Measurements from ENCODE around the gene PCDH12. TPM values are rescaled to one million over a fixed set of nuclear protein-coding genes. Genes with fewer than 3 reads are reported as not detected.

The PCDH12 gene
- total RNA-seq, 1 donor from 2014 or later, result under 0.01 TPM

DNA sequence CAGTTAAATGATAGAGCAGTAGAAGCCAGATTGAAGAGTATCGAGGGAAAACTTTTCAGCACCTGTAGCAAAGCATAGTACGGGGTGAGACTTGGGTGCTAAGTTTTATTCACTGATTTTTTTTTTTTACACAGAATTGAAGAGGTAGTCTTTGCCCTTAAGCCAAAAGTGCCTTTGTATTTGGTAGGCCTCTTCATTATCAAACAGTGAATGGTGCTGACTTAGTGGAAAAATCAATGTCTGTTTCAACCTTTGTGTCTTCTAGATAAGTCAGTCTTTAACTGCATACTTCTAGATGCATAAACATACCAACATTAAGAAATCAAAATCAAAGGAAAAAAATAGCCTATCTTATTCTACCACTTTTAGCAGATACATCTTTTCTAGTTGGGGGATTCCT is 24.6 kb upstream of the PCDH12 start:
- H3K4me3 ChIP-seq (ENCODE audit: low read depth, low read length), result no peak overlapping the region

DNA sequence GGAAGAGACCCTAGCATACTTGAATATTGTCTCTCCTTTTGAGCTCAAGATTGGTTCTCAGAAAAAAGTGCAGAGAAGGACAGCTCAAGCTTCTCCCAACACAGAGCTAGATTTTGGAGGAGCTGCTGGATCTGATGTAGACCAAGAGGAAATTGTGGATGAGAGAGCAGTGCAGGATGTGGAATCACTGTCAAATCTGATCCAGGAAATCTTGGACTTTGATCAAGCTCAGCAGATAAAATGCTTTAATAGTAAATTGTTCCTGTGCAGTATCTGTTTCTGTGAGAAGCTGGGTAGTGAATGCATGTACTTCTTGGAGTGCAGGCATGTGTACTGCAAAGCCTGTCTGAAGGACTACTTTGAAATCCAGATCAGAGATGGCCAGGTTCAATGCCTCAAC is 20.4 kb upstream of the PCDH12 start:
- no peak overlapping the region for H3K4me3 ChIP-seq (ENCODE audit: low read depth, low read length)
- DNase-seq (ENCODE audit: low read depth), result no peak
- TF ChIP-seq, protein P1, sequence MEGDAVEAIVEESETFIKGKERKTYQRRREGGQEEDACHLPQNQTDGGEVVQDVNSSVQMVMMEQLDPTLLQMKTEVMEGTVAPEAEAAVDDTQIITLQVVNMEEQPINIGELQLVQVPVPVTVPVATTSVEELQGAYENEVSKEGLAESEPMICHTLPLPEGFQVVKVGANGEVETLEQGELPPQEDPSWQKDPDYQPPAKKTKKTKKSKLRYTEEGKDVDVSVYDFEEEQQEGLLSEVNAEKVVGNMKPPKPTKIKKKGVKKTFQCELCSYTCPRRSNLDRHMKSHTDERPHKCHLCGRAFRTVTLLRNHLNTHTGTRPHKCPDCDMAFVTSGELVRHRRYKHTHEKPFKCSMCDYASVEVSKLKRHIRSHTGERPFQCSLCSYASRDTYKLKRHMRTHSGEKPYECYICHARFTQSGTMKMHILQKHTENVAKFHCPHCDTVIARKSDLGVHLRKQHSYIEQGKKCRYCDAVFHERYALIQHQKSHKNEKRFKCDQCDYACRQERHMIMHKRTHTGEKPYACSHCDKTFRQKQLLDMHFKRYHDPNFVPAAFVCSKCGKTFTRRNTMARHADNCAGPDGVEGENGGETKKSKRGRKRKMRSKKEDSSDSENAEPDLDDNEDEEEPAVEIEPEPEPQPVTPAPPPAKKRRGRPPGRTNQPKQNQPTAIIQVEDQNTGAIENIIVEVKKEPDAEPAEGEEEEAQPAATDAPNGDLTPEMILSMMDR (conservative IDR thresholded peaks at IDR 0.05; ENCODE audit: low read depth, low read length), result no peak

More for the DNA sequence above, 24.6 kb upstream of the PCDH12 start:
- no peak for DNase-seq (ENCODE audit: low read depth)
- TF ChIP-seq, protein P1 (conservative IDR thresholded peaks at IDR 0.05; ENCODE audit: low read depth, low read length), result no peak

DNA sequence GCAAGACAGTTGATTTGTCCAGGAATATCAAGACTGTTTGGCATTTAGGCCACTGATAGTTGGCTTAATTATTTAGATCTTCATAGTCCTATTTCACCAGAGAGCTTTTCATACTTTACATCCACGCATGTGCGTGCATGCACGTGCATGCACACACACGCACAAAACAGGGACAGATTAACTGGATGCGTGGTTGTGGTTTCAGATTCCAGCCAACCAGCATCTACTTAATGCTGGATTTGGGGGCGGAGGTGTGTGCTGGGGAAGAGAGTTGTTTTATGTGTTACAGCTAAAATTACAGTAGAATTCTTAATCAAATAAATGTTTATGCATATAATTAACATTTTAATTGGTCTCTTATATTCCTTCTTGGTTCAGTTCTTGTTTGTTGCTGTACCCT is 18.2 kb upstream of the PCDH12 start:
- H3K4me3 ChIP-seq (ENCODE audit: low read depth, low read length), result no peak overlapping the region
- DNase-seq (ENCODE audit: low read depth), result no peak
- TF ChIP-seq, protein P1 (conservative IDR thresholded peaks at IDR 0.05; ENCODE audit: low read depth, low read length), result no peak

DNA sequence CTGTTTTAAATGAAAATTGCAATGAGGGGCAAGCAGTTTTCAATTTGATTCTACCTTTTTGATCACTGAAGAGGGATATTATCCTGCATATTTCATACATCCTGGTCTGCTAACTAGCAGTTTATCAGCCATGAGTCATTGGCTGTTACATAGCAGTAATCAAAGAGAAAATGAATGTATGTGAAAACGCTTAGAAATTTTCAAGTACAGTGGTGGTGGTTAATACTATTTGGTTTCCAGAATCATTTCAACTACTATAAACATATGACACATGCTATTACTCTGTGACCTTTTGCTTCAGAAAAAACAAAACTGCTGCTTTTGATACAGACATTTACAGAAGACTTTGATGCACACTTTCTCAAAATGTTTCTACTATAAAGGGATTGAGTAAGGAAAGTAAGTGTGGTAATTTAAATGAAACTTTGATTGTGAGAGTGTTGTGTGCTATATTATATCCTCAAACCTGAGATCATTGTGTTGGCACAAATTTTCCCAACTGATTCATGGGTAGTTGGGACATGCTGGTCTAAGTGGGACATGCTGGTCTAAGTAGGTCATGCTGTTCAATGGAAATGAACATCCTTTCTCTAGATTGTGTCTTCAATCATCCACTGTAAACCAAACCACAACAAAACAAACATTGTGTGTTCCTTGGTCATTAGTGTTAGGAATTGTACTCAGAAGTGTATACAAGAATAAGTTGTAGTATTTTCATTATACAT is 16.0 kb upstream of the PCDH12 start:
- H3K4me3 ChIP-seq (ENCODE audit: low read depth, low read length), result no peak overlapping the region
- TF ChIP-seq, protein P1 (conservative IDR thresholded peaks at IDR 0.05; ENCODE audit: low read depth, low read length), result no peak
- no peak for DNase-seq (ENCODE audit: low read depth)

DNA sequence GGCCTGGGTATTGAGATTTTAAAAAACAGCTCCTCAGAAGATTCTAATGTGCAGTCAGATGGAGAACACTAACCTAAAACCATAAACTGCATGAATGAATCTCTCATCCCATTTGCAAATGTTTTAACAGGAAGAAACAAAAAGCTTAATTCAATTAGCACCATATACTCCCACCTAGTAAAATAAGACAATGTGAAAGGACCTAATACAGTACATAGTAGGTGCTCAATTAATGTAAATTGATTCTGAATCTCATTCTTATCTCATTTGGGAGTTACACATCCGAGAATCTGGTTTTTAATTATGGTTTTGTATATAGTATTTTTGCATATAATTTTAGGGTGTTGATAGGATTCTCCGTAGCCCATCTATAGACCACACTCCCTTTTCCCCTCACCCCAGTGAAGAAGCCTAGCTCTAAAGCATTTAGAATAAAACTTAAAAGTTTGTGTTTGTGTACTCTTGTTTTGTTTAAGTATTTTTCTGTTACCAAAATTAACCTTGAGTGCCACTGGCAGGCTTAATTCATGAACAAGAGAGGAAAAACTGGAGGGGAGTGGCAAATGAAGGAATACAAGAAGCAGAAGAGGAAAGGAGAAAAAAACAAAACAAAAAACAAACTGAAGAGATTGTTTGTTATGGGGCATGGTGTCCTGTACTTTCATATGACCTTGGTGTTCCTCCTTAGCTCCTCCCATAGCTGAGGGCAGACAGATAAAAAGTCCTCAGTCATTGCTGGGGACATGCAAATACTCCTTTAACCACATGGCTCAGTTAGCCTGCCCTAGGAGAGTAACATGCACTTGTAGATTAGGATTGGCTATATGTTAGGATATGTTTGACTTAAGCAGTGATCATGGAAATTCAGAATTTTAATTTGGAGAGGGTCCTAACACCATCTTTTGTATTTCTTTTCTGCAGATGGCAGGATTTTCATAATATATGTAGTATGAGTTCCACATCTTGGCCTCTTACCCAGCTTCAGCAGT is 12.1 kb upstream of the PCDH12 start:
- no peak for DNase-seq (ENCODE audit: low read depth)
- TF ChIP-seq, protein P1 (conservative IDR thresholded peaks at IDR 0.05; ENCODE audit: low read depth, low read length), result no peak
- H3K4me3 ChIP-seq (ENCODE audit: low read depth, low read length), result peak overlapping the region; percentile 67

DNA sequence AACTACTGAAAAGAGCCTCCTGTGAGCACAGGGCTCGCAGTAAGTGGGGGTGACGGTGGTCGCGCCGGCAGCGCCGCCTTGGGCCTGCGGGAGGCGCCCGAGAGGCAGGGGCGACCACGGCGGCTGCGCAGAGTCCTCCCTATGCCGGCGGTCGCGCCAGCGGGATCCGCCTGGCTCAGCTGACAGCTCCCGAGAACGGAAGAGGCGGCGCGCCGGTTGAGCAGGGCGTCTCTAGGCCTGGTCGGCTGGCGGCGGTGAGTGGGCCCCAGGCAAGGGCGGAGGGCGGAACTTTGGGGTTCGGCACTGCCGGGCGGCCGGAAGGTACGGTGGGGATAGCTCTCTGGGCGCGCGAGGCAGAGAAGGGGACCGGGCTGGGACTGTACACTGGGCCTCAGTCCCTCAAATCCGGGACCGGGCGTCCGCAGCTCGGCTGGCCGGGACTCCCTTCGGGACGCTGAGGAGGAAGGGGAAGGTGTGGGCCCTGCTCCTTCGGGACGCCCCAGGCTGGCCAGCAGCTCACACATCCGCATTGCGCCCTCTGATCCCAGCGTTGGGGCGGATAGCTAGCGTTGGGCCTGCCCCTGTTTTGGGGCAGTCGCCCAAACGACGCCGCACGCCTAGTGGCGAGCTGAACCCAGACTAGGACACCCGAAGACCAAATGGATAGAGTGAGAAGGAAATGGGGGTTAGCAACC is 11.1 kb upstream of the PCDH12 start, which contains the start of gene RNF14:
RNF14 (plus strand) TSS at position 192 of the 695 bp plus-strand sequence. CDS start 4,484 bp downstream, outside the sequence.
- DNase-seq (ENCODE audit: low read depth), result no peak
- TF ChIP-seq, protein P1 (conservative IDR thresholded peaks at IDR 0.05; ENCODE audit: low read depth, low read length), result peak; percentile 51
- H3K4me3 ChIP-seq (ENCODE audit: low read depth, low read length), result peak within 1 kb of the TSS; percentile 67
